H9 (cell line): ENCODE measurements around the gene GRM5. TPM values are rescaled to one million over a fixed set of nuclear protein-coding genes. Genes with fewer than 3 reads are reported as not detected.

Source experiments
- DNase-seq: peaks from one replicate; pipeline ENCODE4 v3.0.0-alpha.2; 2017
- H2AFZ ChIP-seq: one replicate; pipeline ENCODE4 v1.6.1; 2013; ENCODE audit warnings: mild to moderate bottlenecking, low read length, control low read depth, moderate library complexity
- H2AK5ac ChIP-seq: 2 replicates; pipeline ENCODE4 v1.6.1; 2013; ENCODE audit warnings: low read length, control low read depth, mixed read lengths; ENCODE audit not compliant: insufficient read length
- H2BK120ac ChIP-seq: one replicate; pipeline ENCODE4 v1.6.1; 2013; ENCODE audit warnings: low read depth, mild to moderate bottlenecking, low read length, control low read depth, inconsistent platforms; ENCODE audit not compliant: poor library complexity, severe bottlenecking
- H2BK12ac ChIP-seq: 2 replicates; pipeline ENCODE4 v1.6.1; 2013; ENCODE audit warnings: low read length, control low read depth, mixed read lengths, low read depth; ENCODE audit not compliant: insufficient read length
- H2BK15ac ChIP-seq: 2 replicates; pipeline ENCODE4 v1.6.1; 2013; ENCODE audit warnings: low read depth, low read length, control low read depth
- H2BK20ac ChIP-seq: one replicate; pipeline ENCODE4 v1.6.1; 2013; ENCODE audit warnings: low read depth, mild to moderate bottlenecking, low read length, control low read depth, inconsistent platforms; ENCODE audit not compliant: poor library complexity, severe bottlenecking
- H2BK5ac ChIP-seq: 2 replicates; pipeline ENCODE4 v1.6.1; 2013; ENCODE audit warnings: low read length, control low read depth, mixed read lengths; ENCODE audit not compliant: insufficient read length
- H3K14ac ChIP-seq: 2 replicates; pipeline ENCODE4 v1.6.1; 2013; ENCODE audit warnings: low read length, control low read depth; ENCODE audit not compliant: insufficient read depth
- H3K18ac ChIP-seq: 2 replicates; pipeline ENCODE4 v1.6.1; 2013; ENCODE audit warnings: low read depth, mild to moderate bottlenecking, mixed read lengths, low read length, control low read depth; ENCODE audit not compliant: insufficient read length
- H3K23ac ChIP-seq: 2 replicates; pipeline ENCODE4 v1.6.1; 2013; ENCODE audit warnings: low read length, control low read depth, mixed read lengths, low read depth; ENCODE audit not compliant: insufficient read length
- H3K23me2 ChIP-seq: 2 replicates; pipeline ENCODE4 v1.6.1; 2013; ENCODE audit warnings: low read depth, mild to moderate bottlenecking, mixed read lengths, low read length, control low read depth; ENCODE audit not compliant: insufficient read length, poor library complexity, severe bottlenecking
- H3K27ac ChIP-seq: 2 replicates; pipeline ENCODE4 v1.5.1; 2013; ENCODE audit warnings: low read length, control low read depth, mixed read lengths, low read depth; ENCODE audit not compliant: insufficient read length
- H3K27me3 ChIP-seq: 2 replicates; pipeline ENCODE4 v1.6.1; 2013; ENCODE audit warnings: low read length, control low read depth, inconsistent platforms; ENCODE audit not compliant: insufficient read depth
- H3K4ac ChIP-seq: 2 replicates; pipeline ENCODE4 v1.6.1; 2013; ENCODE audit warnings: low read depth, mild to moderate bottlenecking, control low read depth, inconsistent platforms, low read length, moderate library complexity
- H3K4me1 ChIP-seq: 2 replicates; pipeline ENCODE4 v1.6.1; 2013; ENCODE audit warnings: low read length, control low read depth, inconsistent platforms; ENCODE audit not compliant: insufficient read depth
- H3K4me2 ChIP-seq: 2 replicates; pipeline ENCODE4 v1.6.1; 2013; ENCODE audit warnings: low read length, control low read depth, mixed read lengths; ENCODE audit not compliant: insufficient read length, insufficient read depth
- H3K56ac ChIP-seq: 2 replicates; pipeline ENCODE4 v1.6.1; 2013; ENCODE audit warnings: low read depth, mild to moderate bottlenecking, mixed read lengths, low read length, control low read depth; ENCODE audit not compliant: insufficient read length
- H3K79me1 ChIP-seq: 2 replicates; pipeline ENCODE4 v1.6.1; 2013; ENCODE audit warnings: low read depth, mild to moderate bottlenecking, moderate library complexity, low read length, control low read depth, inconsistent platforms; ENCODE audit not compliant: insufficient read depth, poor library complexity, severe bottlenecking
- H3K79me2 ChIP-seq: 2 replicates; pipeline ENCODE4 v1.6.1; 2013; ENCODE audit warnings: low read length, control low read depth, inconsistent platforms; ENCODE audit not compliant: insufficient read depth
- H3K9ac ChIP-seq: 2 replicates; pipeline ENCODE4 v1.6.1; 2013; ENCODE audit warnings: low read length, control low read depth, mixed read lengths; ENCODE audit not compliant: insufficient read length; ENCODE audit errors: extremely low read depth
- H3K9me3 ChIP-seq: one replicate; pipeline ENCODE4 v1.6.1; 2013; ENCODE audit warnings: low read depth, low read length, inconsistent platforms; ENCODE audit not compliant: control insufficient read depth
- H3T11ph ChIP-seq: one replicate; pipeline ENCODE4 v1.6.1; 2013; ENCODE audit warnings: mild to moderate bottlenecking, low read length, control low read depth, inconsistent platforms
- H4K20me1 ChIP-seq: one replicate; pipeline ENCODE4 v1.6.1; 2013; ENCODE audit not compliant: control insufficient read depth, insufficient read length, insufficient read depth
- H4K5ac ChIP-seq: 2 replicates; pipeline ENCODE4 v1.6.1; 2013; ENCODE audit warnings: low read depth, mild to moderate bottlenecking, mixed read lengths, low read length, control low read depth; ENCODE audit not compliant: insufficient read length
- H4K8ac ChIP-seq: replicated peaks from 2 replicates; pipeline ENCODE4 v1.6.1; 2013; ENCODE audit warnings: low read length, control low read depth, mixed read lengths, low read depth; ENCODE audit not compliant: insufficient read length
- H4K91ac ChIP-seq: 2 replicates; pipeline ENCODE4 v1.6.1; 2013; ENCODE audit warnings: low read depth, mild to moderate bottlenecking, moderate library complexity, mixed read lengths, low read length, control low read depth; ENCODE audit not compliant: insufficient read length
- H3K27ac Mint-ChIP-seq, 3 experiments: 2 replicates in 2 of 3; 3 replicates in 1 of 3; pipeline ENCODE4 v1.8.0; 2020 to 2021; ENCODE audit warnings: mixed read lengths in 3 of 3, mild to moderate bottlenecking in 1 of 3, moderate library complexity in 1 of 3
- H3K27me3 Mint-ChIP-seq: 2 replicates; pipeline ENCODE4 v1.8.0; 2021; ENCODE audit warnings: low read depth, mild to moderate bottlenecking, moderate library complexity, mixed read lengths
- H3K36me3 Mint-ChIP-seq, 3 experiments: 2 replicates in 2 of 3; 3 replicates in 1 of 3; pipeline ENCODE4 v1.8.0; 2020 to 2021; ENCODE audit warnings: low read depth in 3 of 3, mixed read lengths in 3 of 3; ENCODE audit not compliant: insufficient read depth in 1 of 3
- H3K4me1 Mint-ChIP-seq, 2 experiments: 2 replicates each; pipeline ENCODE4 v1.8.0; 2020; ENCODE audit warnings: mixed read lengths in 2 of 2
- H3K4me3 Mint-ChIP-seq, 2 experiments: 2 replicates in 1 of 2; 3 replicates in 1 of 2; pipeline ENCODE4 v1.8.0; 2020 to 2021; ENCODE audit warnings: mild to moderate bottlenecking in 2 of 2, mixed read lengths in 2 of 2, moderate library complexity in 1 of 2
- H3K9me3 Mint-ChIP-seq, 2 experiments: 2 replicates in 1 of 2; 3 replicates in 1 of 2; pipeline ENCODE4 v1.8.0; 2020; ENCODE audit warnings: mild to moderate bottlenecking in 2 of 2, mixed read lengths in 2 of 2, moderate library complexity in 1 of 2
- CTCF ChIP-seq: fragments of 200-600 bp; sonication (generic); conservative IDR thresholded peaks from 3 replicates; pipeline ENCODE4 v1.8.0; 2021; ENCODE audit warnings: antibody characterized with exemption, mild to moderate bottlenecking
- WGBS: extraction: QIAGEN DNeasy Blood & Tissue Kit; methylation state at CpG from one replicate; pipeline ENCODE4 v1.1.7; 2013; ENCODE audit warnings: missing lambda C conversion rate, low lambda C conversion rate, mixed read lengths; ENCODE audit not compliant: insufficient read length; ENCODE audit errors: extremely low coverage; 5-methylcytosine and 5-hydroxymethylcytosine counted together
- total RNA-seq: library from RNA; stranded (reverse); gene quantifications from 2 replicates; pipeline ENCODE4 v1.2.1, GENCODE V29; 2021

GRM5 gene
- total RNA-seq, 1 experiment from 2014 or later, result not detected

DNA sequence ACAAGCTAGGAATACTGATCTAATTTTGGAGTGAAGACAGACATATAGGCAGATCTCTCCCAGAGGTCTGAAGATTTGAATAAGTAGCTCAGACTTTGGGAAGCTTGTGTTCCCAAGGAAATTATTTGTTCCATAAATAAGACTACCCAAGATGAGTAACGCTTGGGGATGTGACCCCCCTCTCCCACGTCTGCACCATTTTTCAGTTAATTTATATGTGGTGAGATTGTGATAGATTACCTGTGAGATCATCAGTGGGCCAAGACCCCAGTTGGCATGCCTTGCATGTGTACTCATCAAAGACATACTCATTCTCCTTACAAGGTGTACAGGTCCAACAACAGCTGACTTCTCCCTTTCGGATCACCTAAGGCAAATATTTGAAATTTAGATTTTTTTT lies 475.4 kb downstream of the GRM5 start:
- Mint-ChIP-seq H3K27ac (no peak overlapping the region), H3K4me3 (no peak overlapping the region), H3K9me3 (no peaks in the 10 kb centered on the region), H3K36me3 (no peaks in the 10 kb centered on the region), H3K27me3 (no peaks in the 10 kb centered on the region), H3K4me1 (no peaks in the 10 kb centered on the region)
- Histone ChIP-seq H3K23ac (no peak overlapping the region), H3K79me1 (no peaks in the 10 kb centered on the region), H3K56ac (no peak overlapping the region), H3K4me2 (no peak overlapping the region), H2BK15ac (no peak overlapping the region), H4K91ac (no peak overlapping the region), H3K18ac (no peak overlapping the region), H3K14ac (no peak overlapping the region), H3T11ph (no peak overlapping the region), H3K4ac (no peak overlapping the region), H4K5ac (no peak overlapping the region), H2BK12ac (no peak overlapping the region), H2AFZ (no peak overlapping the region), H3K79me2 (no peaks in the 10 kb centered on the region), H3K27me3 (no peaks in the 10 kb centered on the region), H4K8ac (no peak overlapping the region), H3K4me1 (no peaks in the 10 kb centered on the region), H2BK20ac (no peak overlapping the region), H3K23me2 (no peaks in the 10 kb centered on the region), H3K9me3 (no peaks in the 10 kb centered on the region), H2BK120ac (no peak overlapping the region), H4K20me1 (no peaks in the 10 kb centered on the region), H2BK5ac (no peak overlapping the region), H3K27ac (no peak overlapping the region), H2AK5ac (no peak overlapping the region), H3K9ac (no peak overlapping the region)
- no peak for TF ChIP-seq CTCF
- no CpG with 5 or more reads among the region's 3 CpGs for WGBS
- DNase-seq, result no peak
